Measurements from ENCODE around the gene RPL32. TPM values are rescaled to one million over a fixed set of nuclear protein-coding genes. Genes with fewer than 3 reads are reported as not detected.
"Not testable (repeated sequence)": the region's sequence is repeated elsewhere in the genome, so short reads cannot be mapped to it uniquely, and the experiment has no call there.

RPL32 gene
- total and polyA plus RNA-seq, 12 donors: 695 to 2,745 (median 1,305) TPM

GRCh38 chr3:12884186-12884680, 42.9 kb upstream of the RPL32 start:
- no peak overlapping the region for H3K4me3 ChIP-seq
- no peaks in the 10 kb centered on the region for H3K36me3 ChIP-seq (replicated peaks in 1 of 2)
- H3K27ac ChIP-seq: no peak overlapping the region
- TF ChIP-seq POLR2A (IDR thresholded peaks at IDR 0.05) (no peak), CTCF (IDR thresholded peaks at IDR 0.05) (no peak)
- H3K27me3 ChIP-seq: no peaks in the 10 kb centered on the region
- intact Hi-C loops (cut with DNase I): no loop called here
- no peaks in the 10 kb centered on the region for H3K9me3 ChIP-seq (replicated peaks in 1 of 3)
- H3K4me1 ChIP-seq (replicated peaks in 1 of 2): peaks cover 4 to 11% of the 10 kb centered on the region in 2 donors
- DNase-seq: peak in 1 of 7 donors; percentile 42
- WGBS, 4 donors: 77 to 84% (median 82%) methylated on average over 8 to 15 of the region's 15 CpGs

- no peaks in the 10 kb centered on the region for H3K36me3 ChIP-seq (replicated peaks in 1 of 2)
- no peak overlapping the region for H3K4me3 ChIP-seq
- TF ChIP-seq CTCF (IDR thresholded peaks at IDR 0.05) (no peak), POLR2A (IDR thresholded peaks at IDR 0.05) (no peak)
- H3K4me1 ChIP-seq (replicated peaks in 1 of 2): peaks cover 12 to 26% of the 10 kb centered on the region in 2 donors
- H3K27me3 ChIP-seq: no peaks in the 10 kb centered on the region
- no peak overlapping the region for H3K27ac ChIP-seq
- intact Hi-C loops (cut with DNase I): no loop called here
- 89 to 94% (median 91%) methylated on average over 29 to 62 of the region's 62 CpGs for WGBS, 4 donors
- DNase-seq: no peak
- no peaks in the 10 kb centered on the region for H3K9me3 ChIP-seq (replicated peaks in 1 of 3)
Measured at GRCh38 chr3:12882336-12883310, 41.3 kb upstream of the RPL32 start.

- intact Hi-C loops (cut with DNase I): not testable (repeated sequence)
- H3K4me1 ChIP-seq (replicated peaks in 1 of 2): peaks cover 12 to 26% of the 10 kb centered on the region in 2 donors
Measured at GRCh38 chr3:12881858-12882257, 40.5 kb upstream of the RPL32 start.

GRCh38 chr3:12879191-12879815, 37.9 kb upstream of the RPL32 start:
- H3K4me3 ChIP-seq: no peak overlapping the region
- H3K4me1 ChIP-seq (replicated peaks in 1 of 2): peaks cover 8 to 30% of the 10 kb centered on the region in 2 donors
- intact Hi-C loops (cut with DNase I): no loop called here
- 86 to 100% (median 87%) methylated on average over 2 to 5 of the region's 5 CpGs for WGBS, 4 donors
- no peak for DNase-seq
- TF ChIP-seq CTCF (IDR thresholded peaks at IDR 0.05) (no peak), POLR2A (IDR thresholded peaks at IDR 0.05) (no peak)
- H3K27ac ChIP-seq: no peak overlapping the region
- no peaks in the 10 kb centered on the region for H3K27me3 ChIP-seq
- no peaks in the 10 kb centered on the region for H3K9me3 ChIP-seq (replicated peaks in 1 of 3)
- no peaks in the 10 kb centered on the region for H3K36me3 ChIP-seq (replicated peaks in 1 of 2)

More at GRCh38 chr3:12881858-12882257, 40.5 kb upstream of the RPL32 start:
- H3K9me3 ChIP-seq (replicated peaks in 1 of 3); H3K27me3 ChIP-seq; H3K4me3 ChIP-seq; DNase-seq; H3K36me3 ChIP-seq (replicated peaks in 1 of 2); H3K27ac ChIP-seq: not testable (repeated sequence)
- 92 to 98% (median 96%) methylated on average over 11 to 12 of the region's 12 CpGs for WGBS, 4 donors

- H3K9me3 ChIP-seq (replicated peaks in 1 of 3); H3K4me3 ChIP-seq; H3K27me3 ChIP-seq; intact Hi-C loops (cut with DNase I); DNase-seq; H3K36me3 ChIP-seq (replicated peaks in 1 of 2): not testable (repeated sequence)
- 42 to 52% (median 46%) methylated on average over 2 of the region's 2 CpGs for WGBS, 4 donors
- H3K27ac ChIP-seq: peak overlapping the region in 1 of 5 donors; percentile 35
- H3K4me1 ChIP-seq (replicated peaks in 1 of 2): peaks cover 8 to 27% of the 10 kb centered on the region in 2 donors
Measured at GRCh38 chr3:12878758-12879157, 37.4 kb upstream of the RPL32 start.

Data from adrenal gland (tissue), 12 donors.